ENCODE data around the gene TOR4A.

The TOR4A gene

DNA sequence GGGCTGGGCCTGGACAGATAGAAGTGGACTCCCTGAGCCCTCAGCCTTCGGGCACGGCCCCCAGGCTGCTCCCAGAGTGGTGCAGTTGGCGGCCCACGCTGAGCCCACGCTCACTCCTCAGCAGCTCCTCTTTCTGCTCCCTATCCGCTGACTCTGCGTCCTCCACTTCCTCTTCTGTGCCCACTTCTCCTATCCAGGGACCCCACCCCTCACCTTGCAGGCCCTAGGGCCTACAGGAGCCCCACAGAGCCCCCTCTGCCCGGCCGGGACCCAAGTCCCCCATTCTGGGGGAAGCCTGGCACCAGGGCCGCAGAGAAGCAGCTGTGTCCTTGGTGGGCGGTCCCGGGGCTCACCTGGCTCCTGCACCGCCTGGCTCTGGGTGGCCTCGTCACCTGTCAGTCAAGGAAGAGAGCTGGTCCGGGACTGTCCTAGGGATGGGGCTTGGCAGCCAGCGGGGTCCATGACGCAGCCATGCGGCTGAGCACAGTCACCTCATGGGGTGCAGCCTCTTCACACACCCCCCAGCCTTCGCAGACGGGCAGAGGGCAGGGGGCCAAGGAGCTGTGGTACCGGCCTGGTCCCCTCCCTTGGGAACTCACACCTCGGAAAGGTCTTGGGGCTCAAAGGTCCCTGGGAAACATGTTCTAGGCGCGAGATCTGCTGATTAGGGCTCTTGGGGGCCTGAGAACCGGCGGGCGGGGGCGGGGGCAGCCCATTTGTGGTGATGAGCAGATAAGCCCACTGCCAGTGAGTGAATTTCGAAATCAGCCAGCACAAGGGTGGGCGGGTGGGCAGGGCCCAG is 29.9 kb downstream of the TOR4A start:
- DNase-seq: no peak

- DNase-seq: no peak
Measured at GRCh38 chr9:137308057-137308619, 30.6 kb downstream of the TOR4A start.

- no peak for DNase-seq
Measured at GRCh38 chr9:137309368-137310188, 32.1 kb downstream of the TOR4A start.

DNA sequence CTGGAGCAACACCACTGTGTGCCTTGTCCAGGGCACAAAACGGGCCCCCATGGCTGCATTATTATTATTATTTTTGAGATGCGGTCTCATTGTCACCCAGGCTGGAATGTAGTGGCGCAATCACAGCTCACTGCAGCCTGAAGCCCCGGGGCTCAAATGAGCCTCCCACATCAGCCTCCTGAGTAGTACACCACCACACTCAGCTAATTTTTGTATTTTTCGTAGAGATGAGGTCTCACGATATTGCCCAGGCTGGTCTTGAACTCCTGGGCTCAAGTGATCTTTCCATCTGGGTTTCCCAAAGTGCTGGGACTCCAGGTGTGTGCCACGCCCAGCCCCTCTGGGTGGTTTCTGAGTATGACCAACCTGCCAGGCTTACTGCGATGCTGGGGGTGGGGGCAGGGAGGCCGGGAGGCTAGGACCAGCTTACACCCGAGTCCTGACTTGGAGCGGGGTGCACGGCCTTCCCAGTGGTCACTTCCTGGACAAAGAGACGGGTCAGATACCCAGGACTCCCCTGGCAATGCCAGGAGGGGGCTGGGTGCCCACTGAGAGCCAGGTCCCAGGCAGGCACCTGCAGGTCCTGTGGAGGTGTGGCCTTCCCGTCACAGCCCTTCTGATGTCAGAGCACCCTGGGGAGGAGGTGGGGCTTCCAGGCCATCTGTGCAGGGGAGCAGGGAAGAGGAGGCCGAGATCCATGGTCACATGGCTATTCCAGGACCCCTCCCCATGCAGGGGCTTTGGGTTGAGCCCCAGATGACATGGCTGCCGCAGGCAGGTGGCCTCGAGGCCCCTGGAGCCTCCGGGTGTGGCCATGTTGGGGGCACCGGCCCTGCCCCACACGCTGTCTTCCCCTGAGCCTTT is 32.9 kb downstream of the TOR4A start:
- no peak for DNase-seq

GRCh38 chr9:137311171-137311985 is 33.9 kb downstream of the TOR4A start:
- no peak for DNase-seq

- DNase-seq: no peak
Measured at GRCh38 chr9:137311986-137312851, 34.7 kb downstream of the TOR4A start.

- no peak for DNase-seq
Measured at GRCh38 chr9:137312852-137313325, 35.4 kb downstream of the TOR4A start.

DNA sequence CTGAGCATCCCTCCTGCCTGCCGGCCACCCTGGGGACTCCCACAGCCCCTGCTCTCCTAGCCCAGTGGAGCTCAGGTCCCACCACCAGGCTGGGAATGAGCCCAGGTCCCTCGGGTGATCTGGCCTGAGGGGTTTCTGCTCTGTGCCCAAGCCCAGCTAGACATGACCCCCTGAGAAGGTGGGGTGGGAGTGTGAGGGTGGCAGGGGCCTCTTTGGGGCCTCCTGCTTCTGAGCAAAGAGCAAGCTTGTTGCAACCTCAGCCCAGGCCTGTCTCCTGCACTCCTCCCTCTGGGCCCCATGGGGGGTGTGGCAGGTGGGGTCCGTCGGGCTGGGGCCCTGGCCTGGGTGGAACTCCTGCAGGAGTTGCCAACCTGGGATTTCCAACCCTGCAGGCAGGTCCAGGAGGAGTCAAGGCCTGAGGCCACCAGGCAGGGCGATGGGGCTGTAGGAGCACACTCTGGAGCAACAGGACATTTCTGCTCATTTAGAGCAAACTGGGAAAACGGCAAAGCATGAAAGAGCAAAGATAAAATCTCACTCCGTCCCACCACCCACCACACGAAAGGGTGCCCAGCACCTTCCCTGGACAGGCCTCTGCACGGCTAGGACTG is 35.9 kb downstream of the TOR4A start:
- DNase-seq: no peak

GRCh38 chr9:137313956-137314560 is 36.5 kb downstream of the TOR4A start:
- no peak for DNase-seq

GRCh38 chr9:137314561-137315560 is 37.3 kb downstream of the TOR4A start:
- DNase-seq: no peak

- no peak for DNase-seq
Measured at GRCh38 chr9:137315581-137316011, 38.1 kb downstream of the TOR4A start.

- DNase-seq: no peak
Measured at GRCh38 chr9:137316012-137316981, 38.8 kb downstream of the TOR4A start.

DNA sequence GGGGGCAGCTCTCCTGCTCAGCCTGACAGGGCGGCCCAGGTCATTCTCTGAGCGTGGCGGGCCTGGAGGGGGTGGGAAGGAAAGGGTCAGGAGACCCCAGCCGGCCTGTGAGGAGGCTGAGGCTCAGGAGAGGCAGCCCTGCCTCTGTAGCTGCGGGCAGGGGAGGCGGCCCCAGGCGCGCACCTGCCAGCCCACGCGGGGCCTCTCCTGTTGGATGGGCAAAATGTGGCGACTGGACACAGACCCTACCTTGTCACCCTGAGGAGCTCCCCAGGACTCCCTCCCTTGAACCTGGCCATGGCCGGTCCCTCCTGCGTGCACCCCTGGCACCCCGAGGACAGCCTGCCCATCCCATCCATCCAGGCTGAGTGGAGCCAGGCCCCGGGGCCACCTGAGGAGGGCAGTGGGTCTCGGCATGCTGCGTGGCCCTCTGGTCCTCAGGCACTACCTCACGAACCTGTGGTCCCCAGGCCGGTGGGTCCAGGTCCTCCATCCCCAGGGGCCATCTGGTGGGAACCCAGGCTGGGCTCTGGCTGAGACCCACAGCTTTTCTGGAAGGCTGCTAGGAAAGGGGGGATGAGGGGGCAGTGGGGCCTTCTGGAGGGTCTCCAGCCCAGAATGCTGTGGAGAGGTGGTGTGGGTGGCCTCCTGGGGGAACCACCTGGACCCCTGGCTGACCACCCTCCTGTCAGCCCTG is 39.6 kb downstream of the TOR4A start:
- no peak for DNase-seq

DNA sequence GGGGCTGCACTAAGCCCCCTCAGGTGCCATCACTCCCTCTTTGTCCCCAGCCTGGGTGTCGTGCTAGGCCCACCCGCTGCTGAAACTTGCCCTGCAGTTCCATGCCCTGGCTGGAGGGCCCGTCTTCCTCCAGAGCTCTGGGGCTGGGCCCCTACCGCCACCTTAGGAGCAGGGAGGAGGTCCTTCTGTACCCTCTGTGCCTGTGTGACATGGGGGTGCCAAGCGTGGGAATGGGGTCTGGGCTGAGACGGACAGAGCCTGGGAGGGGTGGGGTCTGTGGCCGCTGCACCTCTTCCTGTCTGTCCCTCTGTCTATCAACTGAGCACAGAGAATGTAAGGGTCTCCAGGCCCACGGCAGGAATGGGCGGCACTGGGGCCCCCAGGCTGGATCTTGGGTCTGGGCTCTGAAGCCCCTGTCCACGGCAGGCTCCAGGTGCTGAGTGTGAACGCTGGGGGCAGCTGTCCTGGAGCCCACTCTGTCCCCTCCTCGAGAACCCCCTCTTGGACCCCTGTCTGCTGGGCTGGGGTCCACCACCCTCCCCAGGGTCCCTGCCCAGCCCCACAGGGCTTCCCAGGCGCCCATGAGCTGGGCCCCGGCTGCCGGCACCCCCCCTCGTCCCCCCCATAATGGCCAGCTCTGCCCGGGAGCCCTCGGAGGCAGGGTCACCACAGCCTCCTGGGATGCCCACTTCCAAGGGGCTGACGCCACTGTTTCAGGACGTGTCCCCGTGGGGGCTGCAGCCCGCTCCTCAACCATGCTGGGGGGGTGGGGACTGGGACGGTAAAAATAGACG is 40.4 kb downstream of the TOR4A start:
- DNase-seq: no peak

GRCh38 chr9:137318602-137319001 is 41.1 kb downstream of the TOR4A start:
- no peak for DNase-seq

Measured in DMS79 (cell line).